Measurements from ENCODE around the gene TSEN54. TPM values are rescaled to one million over a fixed set of nuclear protein-coding genes. Genes with fewer than 3 reads are reported as not detected.
A peak's percentile ranks its signal among the peaks of the same experiment; 100 is the strongest.

Gene TSEN54
- total RNA-seq, 4 donors from 2014 or later, result 11.6 to 46.6 (median 25.8) TPM

DNA sequence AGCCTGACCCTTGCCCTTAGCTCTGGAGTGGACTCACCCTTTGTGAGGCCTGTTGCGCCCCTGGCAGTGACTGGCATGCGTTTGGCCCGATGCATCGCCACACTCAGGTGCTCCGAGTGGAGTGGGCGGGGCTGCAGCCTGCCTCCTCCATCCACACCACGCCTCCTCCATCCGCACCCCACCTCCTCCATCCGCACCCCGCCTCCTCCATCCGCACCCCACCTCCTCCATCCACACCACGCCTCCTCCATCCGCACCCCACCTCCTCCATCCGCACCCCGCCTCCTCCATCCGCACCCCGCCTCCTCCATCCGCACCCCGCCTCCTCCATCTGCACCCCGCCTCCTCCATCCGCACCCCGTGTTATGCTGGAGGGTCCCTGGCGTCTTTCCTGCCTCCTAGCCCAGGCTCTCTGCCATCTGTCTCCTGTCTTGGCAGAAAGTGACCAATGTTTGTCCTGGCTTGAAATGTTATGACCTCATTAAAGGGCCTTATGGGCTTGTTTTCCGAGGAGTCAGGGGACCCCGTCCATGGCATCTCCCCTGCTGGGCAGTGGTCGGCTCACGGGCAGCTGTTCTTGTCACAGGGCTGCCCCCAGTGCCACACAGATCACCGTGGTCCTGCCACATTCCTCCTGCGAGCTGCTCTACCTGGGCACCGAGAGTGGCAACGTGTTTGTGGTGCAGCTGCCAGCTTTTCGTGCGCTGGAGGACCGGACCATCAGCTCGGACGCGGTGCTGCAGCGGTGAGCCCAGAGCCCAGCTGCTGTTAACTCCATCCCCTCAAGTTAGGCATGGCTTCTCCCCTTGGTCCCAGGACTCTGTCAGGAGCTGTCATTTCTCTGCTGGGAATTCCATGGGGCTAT, 42.6 kb downstream of the TSEN54 start:
- peaks cover 17 to 20% of the 10 kb centered on the region in 2 donors for H3K4me1 ChIP-seq
- WGBS, 2 donors, result 90 to 95% methylated on average over 31 to 35 of the region's 38 CpGs
- H3K27me3 ChIP-seq, result no peaks in the 10 kb centered on the region
- H3K27ac ChIP-seq, result peak overlapping the region in 1 of 3 donors; percentile 78
- no peak for TF ChIP-seq POLR2A (IDR thresholded peaks at IDR 0.05)
- TF ChIP-seq, protein P1, sequence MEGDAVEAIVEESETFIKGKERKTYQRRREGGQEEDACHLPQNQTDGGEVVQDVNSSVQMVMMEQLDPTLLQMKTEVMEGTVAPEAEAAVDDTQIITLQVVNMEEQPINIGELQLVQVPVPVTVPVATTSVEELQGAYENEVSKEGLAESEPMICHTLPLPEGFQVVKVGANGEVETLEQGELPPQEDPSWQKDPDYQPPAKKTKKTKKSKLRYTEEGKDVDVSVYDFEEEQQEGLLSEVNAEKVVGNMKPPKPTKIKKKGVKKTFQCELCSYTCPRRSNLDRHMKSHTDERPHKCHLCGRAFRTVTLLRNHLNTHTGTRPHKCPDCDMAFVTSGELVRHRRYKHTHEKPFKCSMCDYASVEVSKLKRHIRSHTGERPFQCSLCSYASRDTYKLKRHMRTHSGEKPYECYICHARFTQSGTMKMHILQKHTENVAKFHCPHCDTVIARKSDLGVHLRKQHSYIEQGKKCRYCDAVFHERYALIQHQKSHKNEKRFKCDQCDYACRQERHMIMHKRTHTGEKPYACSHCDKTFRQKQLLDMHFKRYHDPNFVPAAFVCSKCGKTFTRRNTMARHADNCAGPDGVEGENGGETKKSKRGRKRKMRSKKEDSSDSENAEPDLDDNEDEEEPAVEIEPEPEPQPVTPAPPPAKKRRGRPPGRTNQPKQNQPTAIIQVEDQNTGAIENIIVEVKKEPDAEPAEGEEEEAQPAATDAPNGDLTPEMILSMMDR (IDR thresholded peaks at IDR 0.05), result no peak
- peaks cover 8 to 9% of the 10 kb centered on the region in 2 donors for H3K36me3 ChIP-seq
- no peaks in the 10 kb centered on the region for H3K9me3 ChIP-seq
- DNase-seq, result no peak
- no peak overlapping the region for H3K4me3 ChIP-seq (replicated peaks in 1 of 3)
- intact Hi-C loops (cut with DNase I), result no loop called here

DNA sequence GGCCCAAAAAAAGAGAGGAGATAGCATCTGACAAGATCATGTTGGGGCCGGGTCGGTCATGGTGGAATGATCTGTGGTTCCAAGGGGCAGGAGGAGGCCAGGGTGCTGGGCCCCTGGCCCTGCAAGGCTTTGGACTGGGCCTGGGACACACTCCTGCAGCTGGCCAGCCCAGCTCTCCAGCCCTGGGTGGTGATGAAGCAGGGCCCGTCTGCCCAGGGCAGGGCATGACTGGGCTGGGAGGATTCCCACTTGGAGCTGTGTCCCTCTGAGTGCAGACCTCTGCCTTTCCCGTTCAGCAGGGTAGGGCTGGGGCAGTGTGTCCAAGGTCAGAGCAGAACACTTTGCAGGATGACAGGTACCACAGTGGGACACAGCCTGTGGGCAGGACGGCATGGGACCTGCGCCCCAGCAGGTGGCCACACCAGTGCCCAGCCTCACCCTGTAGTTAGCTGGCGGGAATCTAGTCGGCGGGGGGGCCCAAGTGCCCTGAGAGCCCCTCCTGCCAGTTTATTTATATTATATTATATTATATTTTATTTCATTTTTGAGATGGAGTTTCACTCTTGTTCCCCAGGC, 43.7 kb downstream of the TSEN54 start:
- no peak overlapping the region for H3K27ac ChIP-seq
- H3K9me3 ChIP-seq, result no peaks in the 10 kb centered on the region
- no peak for DNase-seq
- 90 to 91% methylated on average over 9 of the region's 9 CpGs for WGBS, 2 donors
- H3K4me3 ChIP-seq (replicated peaks in 1 of 3), result no peak overlapping the region
- peaks cover 8 to 9% of the 10 kb centered on the region in 2 donors for H3K36me3 ChIP-seq
- intact Hi-C loops (cut with DNase I), result no loop called here
- H3K27me3 ChIP-seq, result no peaks in the 10 kb centered on the region
- TF ChIP-seq, protein P1 (IDR thresholded peaks at IDR 0.05), result no peak
- TF ChIP-seq POLR2A (IDR thresholded peaks at IDR 0.05), result no peak
- H3K4me1 ChIP-seq, result peaks cover 17 to 20% of the 10 kb centered on the region in 2 donors

DNA sequence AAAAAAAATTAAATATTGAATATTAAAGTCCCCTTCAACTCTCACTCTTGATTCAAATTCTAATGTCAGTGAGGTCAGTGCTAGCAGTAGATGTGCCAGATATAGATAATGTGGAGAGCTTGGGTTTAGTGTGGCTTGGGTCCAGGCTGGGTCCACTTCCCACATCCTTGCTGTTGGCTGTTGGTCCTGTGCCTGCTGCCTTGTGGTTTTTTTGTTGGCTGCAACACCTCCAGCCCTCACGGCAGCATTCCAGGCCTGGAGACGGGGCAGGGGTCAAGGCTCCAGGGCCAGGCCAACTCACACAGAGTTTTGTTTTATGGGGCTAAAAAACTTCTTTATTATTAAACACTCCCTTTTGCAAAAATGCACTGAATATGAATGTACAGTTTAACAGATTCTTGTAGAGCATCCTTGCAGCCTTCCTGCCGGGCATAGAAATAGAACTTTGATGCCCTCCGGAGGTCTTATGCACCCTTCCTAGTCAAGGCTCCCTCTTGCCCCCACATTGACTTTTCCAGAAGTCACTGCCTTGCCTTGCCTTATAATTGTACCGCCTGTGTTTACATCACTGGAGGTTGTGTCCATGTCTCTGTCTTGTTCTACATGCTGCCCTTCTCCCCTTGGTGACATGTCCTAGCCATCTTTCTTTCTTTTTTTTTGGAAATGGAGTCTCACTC, 45.7 kb downstream of the TSEN54 start:
- Histone ChIP-seq H3K4me1 (peaks cover 15 to 26% of the 10 kb centered on the region in 2 donors), H3K9me3 (no peaks in the 10 kb centered on the region), H3K36me3 (peaks cover 8 to 9% of the 10 kb centered on the region in 2 donors), H3K27ac (no peak overlapping the region), H3K27me3 (no peaks in the 10 kb centered on the region), H3K4me3 (replicated peaks in 1 of 3) (no peak overlapping the region)
- TF ChIP-seq, protein P1 (IDR thresholded peaks at IDR 0.05), result no peak
- no peak for TF ChIP-seq POLR2A (IDR thresholded peaks at IDR 0.05)
- intact Hi-C loops (cut with DNase I), result no loop called here
- no peak for DNase-seq
- 87% methylated on average over 5 of the region's 5 CpGs for WGBS, 2 donors

DNA sequence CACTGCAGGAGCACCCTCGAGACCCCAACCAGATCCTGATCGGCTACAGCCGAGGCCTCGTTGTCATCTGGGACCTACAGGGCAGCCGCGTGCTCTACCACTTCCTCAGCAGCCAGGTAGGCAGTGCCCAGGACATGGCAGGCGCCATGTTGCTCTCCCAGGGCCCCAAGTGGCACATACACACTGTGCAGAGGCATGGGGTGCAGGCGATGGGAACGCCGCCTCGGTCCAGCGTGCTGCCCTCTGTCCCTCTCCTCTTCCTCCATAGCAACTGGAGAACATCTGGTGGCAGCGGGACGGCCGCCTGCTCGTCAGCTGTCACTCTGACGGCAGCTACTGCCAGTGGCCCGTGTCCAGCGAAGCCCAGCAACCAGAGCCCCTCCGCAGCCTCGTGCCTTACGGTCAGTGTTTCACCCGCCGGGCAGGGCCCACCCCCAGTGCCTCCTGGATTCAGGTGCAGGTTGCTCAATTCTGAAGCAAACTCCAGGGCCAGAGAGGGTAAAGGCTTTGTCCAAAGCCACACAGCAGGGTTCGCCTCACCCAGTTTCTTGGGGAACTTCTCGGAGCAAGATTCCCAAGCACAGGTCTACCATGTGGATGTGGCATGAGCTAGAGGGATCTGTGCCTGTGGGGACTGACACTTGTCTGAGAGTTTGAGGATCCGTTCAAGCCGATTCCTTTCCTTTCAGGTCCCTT, 46.9 kb downstream of the TSEN54 start:
- intact Hi-C loops (cut with DNase I), result no loop called here
- 94 to 95% methylated on average over 19 to 22 of the region's 28 CpGs for whole genome bisulfite sequencing, 2 donors
- Histone ChIP-seq H3K9me3 (no peaks in the 10 kb centered on the region), H3K4me3 (replicated peaks in 1 of 3) (no peak overlapping the region), H3K36me3 (peaks cover 8 to 9% of the 10 kb centered on the region in 2 donors), H3K27ac (no peak overlapping the region), H3K27me3 (no peaks in the 10 kb centered on the region), H3K4me1 (peaks cover 5 to 17% of the 10 kb centered on the region in 2 donors)
- DNase-seq, result no peak
- no peak for TF ChIP-seq POLR2A (IDR thresholded peaks at IDR 0.05)
- TF ChIP-seq, protein P1 (IDR thresholded peaks at IDR 0.05), result no peak

All from thyroid gland (tissue), 4 donors.